ENCODE measurements around the gene DUSP7. TPM values are rescaled to one million over a fixed set of nuclear protein-coding genes. Genes with fewer than 3 reads are reported as not detected.
A peak's percentile ranks its signal among the peaks of the same experiment; 100 is the strongest.

Gene DUSP7
- total and polyA plus RNA-seq, 2 experiments from 2014 or later: 6.4 to 13.1 TPM

DNA sequence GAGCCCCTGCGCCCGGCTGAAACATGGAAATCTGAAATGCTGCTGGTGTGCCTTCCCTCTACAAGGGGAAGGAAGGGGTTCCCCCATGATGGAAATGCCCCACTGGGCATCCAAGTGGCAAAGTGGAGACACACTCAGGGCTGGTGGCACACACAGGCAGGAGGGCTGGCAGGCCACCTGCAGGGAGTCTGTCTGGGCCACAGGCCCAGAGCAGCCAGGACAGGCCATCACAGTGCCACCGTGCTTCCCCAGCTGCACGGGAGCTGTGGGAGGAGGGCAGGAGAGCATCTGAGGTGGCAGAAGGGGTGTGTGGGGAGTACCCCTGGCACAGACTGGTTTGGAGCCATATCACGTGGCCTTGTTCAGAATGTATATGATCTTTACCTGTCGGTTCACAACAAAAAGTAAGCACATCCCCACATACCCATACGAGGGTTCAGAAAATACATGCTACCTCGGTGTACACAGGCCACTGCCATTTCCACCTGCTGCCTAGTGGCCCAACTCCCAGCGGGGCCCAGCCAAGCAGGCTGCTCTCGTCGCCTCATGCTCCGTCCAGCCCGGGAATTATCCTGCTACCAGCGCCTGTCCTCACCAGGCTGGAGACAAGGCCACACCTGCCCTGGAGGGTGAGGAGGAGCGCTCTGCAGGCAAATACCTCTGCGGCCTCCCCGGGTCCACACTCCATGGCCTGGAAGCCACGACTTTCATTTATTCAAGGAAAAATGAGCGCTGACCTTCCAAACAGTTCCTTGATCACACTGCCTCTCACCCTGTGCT lies 22.6 kb upstream of the DUSP7 start:
- no peaks in the 10 kb centered on the region for H4K20me1 ChIP-seq (ENCODE audit: insufficient read depth, poor library complexity, severe bottlenecking)
- H3K4me3 ChIP-seq: no peak overlapping the region
- H3K27me3 ChIP-seq: no peaks in the 10 kb centered on the region
- H3K79me2 ChIP-seq: no peaks in the 10 kb centered on the region
- H3K36me3 ChIP-seq (replicated peaks; ENCODE audit: insufficient read depth, low read depth): no peaks in the 10 kb centered on the region
- H3K27ac ChIP-seq: peak overlapping the region; percentile 93
- 95% methylated on average over 19 of the region's 19 CpGs for WGBS (ENCODE audit: low lambda C conversion rate, missing lambda C conversion rate)
- no peak overlapping the region for H2AFZ ChIP-seq
- no peak for DNase-seq (ENCODE audit: low spot score)
- H3K4me1 ChIP-seq (ENCODE audit: insufficient read depth): peaks cover 34% of the 10 kb centered on the region
- H3K4me2 ChIP-seq: no peak overlapping the region
- H3K9me3 ChIP-seq (ENCODE audit: low read depth): no peaks in the 10 kb centered on the region
- H3K9me2 ChIP-seq (replicated peaks; ENCODE audit: insufficient read depth): no peaks in the 10 kb centered on the region
- no peak for TF ChIP-seq EZH2 (IDR thresholded peaks at IDR 0.05; ENCODE audit: borderline replicate concordance)
- TF ChIP-seq, protein P1, sequence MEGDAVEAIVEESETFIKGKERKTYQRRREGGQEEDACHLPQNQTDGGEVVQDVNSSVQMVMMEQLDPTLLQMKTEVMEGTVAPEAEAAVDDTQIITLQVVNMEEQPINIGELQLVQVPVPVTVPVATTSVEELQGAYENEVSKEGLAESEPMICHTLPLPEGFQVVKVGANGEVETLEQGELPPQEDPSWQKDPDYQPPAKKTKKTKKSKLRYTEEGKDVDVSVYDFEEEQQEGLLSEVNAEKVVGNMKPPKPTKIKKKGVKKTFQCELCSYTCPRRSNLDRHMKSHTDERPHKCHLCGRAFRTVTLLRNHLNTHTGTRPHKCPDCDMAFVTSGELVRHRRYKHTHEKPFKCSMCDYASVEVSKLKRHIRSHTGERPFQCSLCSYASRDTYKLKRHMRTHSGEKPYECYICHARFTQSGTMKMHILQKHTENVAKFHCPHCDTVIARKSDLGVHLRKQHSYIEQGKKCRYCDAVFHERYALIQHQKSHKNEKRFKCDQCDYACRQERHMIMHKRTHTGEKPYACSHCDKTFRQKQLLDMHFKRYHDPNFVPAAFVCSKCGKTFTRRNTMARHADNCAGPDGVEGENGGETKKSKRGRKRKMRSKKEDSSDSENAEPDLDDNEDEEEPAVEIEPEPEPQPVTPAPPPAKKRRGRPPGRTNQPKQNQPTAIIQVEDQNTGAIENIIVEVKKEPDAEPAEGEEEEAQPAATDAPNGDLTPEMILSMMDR (IDR thresholded peaks at IDR 0.05; ENCODE audit: poor library complexity): no peak
- TF ChIP-seq EZH2phosphoT487 (IDR thresholded peaks at IDR 0.05; ENCODE audit: low read depth, severe bottlenecking, unreplicated experiment): no peak

GRCh38 chr3:52077925-52078324 lies 21.6 kb upstream of the DUSP7 start:
- H3K4me2 ChIP-seq: no peak overlapping the region
- 56% methylated on average over 3 of the region's 3 CpGs for WGBS (ENCODE audit: low lambda C conversion rate, missing lambda C conversion rate)
- H3K4me3 ChIP-seq: no peak overlapping the region
- H3K27ac ChIP-seq: peak overlapping the region; percentile 93
- H4K20me1 ChIP-seq (ENCODE audit: insufficient read depth, poor library complexity, severe bottlenecking): no peaks in the 10 kb centered on the region
- H3K79me2 ChIP-seq: no peaks in the 10 kb centered on the region
- no peaks in the 10 kb centered on the region for H3K36me3 ChIP-seq (replicated peaks; ENCODE audit: insufficient read depth, low read depth)
- DNase-seq (ENCODE audit: low spot score): no peak
- H3K4me1 ChIP-seq (ENCODE audit: insufficient read depth): peaks cover 34% of the 10 kb centered on the region
- no peaks in the 10 kb centered on the region for H3K9me3 ChIP-seq (ENCODE audit: low read depth)
- no peaks in the 10 kb centered on the region for H3K9me2 ChIP-seq (replicated peaks; ENCODE audit: insufficient read depth)
- TF ChIP-seq, protein P1 (IDR thresholded peaks at IDR 0.05; ENCODE audit: poor library complexity): no peak
- H3K27me3 ChIP-seq: no peaks in the 10 kb centered on the region
- no peak overlapping the region for H2AFZ ChIP-seq

- H3K9me3 ChIP-seq (ENCODE audit: low read depth): no peaks in the 10 kb centered on the region
- peak; percentile 59 for DNase-seq (ENCODE audit: low spot score)
- H3K4me1 ChIP-seq (ENCODE audit: insufficient read depth): peaks cover 34% of the 10 kb centered on the region
- H3K27me3 ChIP-seq: no peaks in the 10 kb centered on the region
- H3K4me3 ChIP-seq: no peak overlapping the region
- H2AFZ ChIP-seq: no peak overlapping the region
- no peaks in the 10 kb centered on the region for H3K36me3 ChIP-seq (replicated peaks; ENCODE audit: insufficient read depth, low read depth)
- H3K9me2 ChIP-seq (replicated peaks; ENCODE audit: insufficient read depth): no peaks in the 10 kb centered on the region
- WGBS (ENCODE audit: low lambda C conversion rate, missing lambda C conversion rate): 62% methylated on average over 14 of the region's 14 CpGs
- peak overlapping the region; percentile 93 for H3K27ac ChIP-seq
- peak overlapping the region; percentile 27 for H3K4me2 ChIP-seq
- H4K20me1 ChIP-seq (ENCODE audit: insufficient read depth, poor library complexity, severe bottlenecking): no peaks in the 10 kb centered on the region
- TF ChIP-seq EZH2 (IDR thresholded peaks at IDR 0.05; ENCODE audit: borderline replicate concordance) (no peak), EZH2phosphoT487 (IDR thresholded peaks at IDR 0.05; ENCODE audit: low read depth, severe bottlenecking, unreplicated experiment) (no peak)
- TF ChIP-seq, protein P1 (IDR thresholded peaks at IDR 0.05; ENCODE audit: poor library complexity): peak; percentile 19
- H3K79me2 ChIP-seq: no peaks in the 10 kb centered on the region
Observed at GRCh38 chr3:52076896-52077780, 20.8 kb upstream of the DUSP7 start.

All from hepatocyte (in vitro differentiated cells).